IgD-negative memory B cell (primary cell): Measurements from ENCODE around the gene RAET1E. TPM values are rescaled to one million over a fixed set of nuclear protein-coding genes. Genes with fewer than 3 reads are reported as not detected.
"Not testable (repeated sequence)": the region's sequence is repeated elsewhere in the genome, so short reads cannot be mapped to it uniquely, and the experiment has no call there.

Source experiments
- H3K27ac Mint-ChIP-seq, 3 donors: one replicate each; pipeline ENCODE4 v1.8.0; 2020 to 2022; ENCODE audit warnings: mild to moderate bottlenecking in 3 of 3, mixed read lengths in 3 of 3, moderate library complexity in 1 of 3
- H3K27me3 Mint-ChIP-seq: one replicate; pipeline ENCODE4 v1.8.0; 2021; ENCODE audit warnings: mixed read lengths
- H3K36me3 Mint-ChIP-seq: one replicate; pipeline ENCODE4 v1.8.0; 2020; ENCODE audit warnings: mild to moderate bottlenecking, mixed read lengths
- H3K4me1 Mint-ChIP-seq, 3 donors: one replicate each; pipeline ENCODE4 v1.8.0; 2020 to 2022; ENCODE audit warnings: mixed read lengths in 3 of 3, mild to moderate bottlenecking in 1 of 3
- H3K4me3 Mint-ChIP-seq, 4 donors: one replicate each; pipeline ENCODE4 v1.8.0; 2020 to 2022; ENCODE audit warnings: mild to moderate bottlenecking in 4 of 4, mixed read lengths in 4 of 4, moderate library complexity in 3 of 4
- H3K9me3 Mint-ChIP-seq, 3 donors: one replicate each; pipeline ENCODE4 v1.8.0; 2020 to 2021; ENCODE audit warnings: mixed read lengths in 3 of 3, mild to moderate bottlenecking in 1 of 3
- polyA plus RNA-seq: library from polyadenylated mRNA; unstranded; fragments of 300-500 nt; fragmentation: Illumina TruSeq; gene quantifications from one replicate; pipeline ENCODE4 v1.2.3, GENCODE V29; 2021

The RAET1E gene
- polyA plus RNA-seq, 1 donor from 2014 or later, result not detected

GRCh38 chr6:149935668-149936067 is 37.8 kb upstream of the RAET1E start:
- H3K36me3 Mint-ChIP-seq, result no peaks in the 10 kb centered on the region
- peaks cover 77% of the 10 kb centered on the region for H3K27me3 Mint-ChIP-seq
- peaks cover 4 to 18% (median 14%) of the 10 kb centered on the region in 3 donors for H3K4me1 Mint-ChIP-seq
- H3K9me3 Mint-ChIP-seq, result no peaks in the 10 kb centered on the region
- no peak overlapping the region for H3K27ac Mint-ChIP-seq
- H3K4me3 Mint-ChIP-seq, result no peak overlapping the region

GRCh38 chr6:149935246-149935645 is 37.3 kb upstream of the RAET1E start:
- Mint-ChIP-seq H3K9me3 (no peaks in the 10 kb centered on the region), H3K36me3 (no peaks in the 10 kb centered on the region), H3K4me1 (peaks cover 4 to 14% (median 11%) of the 10 kb centered on the region in 3 donors), H3K4me3 (no peak overlapping the region), H3K27me3 (peaks cover 76% of the 10 kb centered on the region), H3K27ac (no peak overlapping the region)

- peaks cover 74% of the 10 kb centered on the region for H3K27me3 Mint-ChIP-seq
- peak overlapping the region in 1 of 4 donors; percentile 2 for H3K4me3 Mint-ChIP-seq
- peak overlapping the region in 1 of 3 donors; percentile 12 for H3K27ac Mint-ChIP-seq
- no peaks in the 10 kb centered on the region for H3K9me3 Mint-ChIP-seq
- peaks cover 4 to 9% (median 8%) of the 10 kb centered on the region in 3 donors for H3K4me1 Mint-ChIP-seq
- H3K36me3 Mint-ChIP-seq, result no peaks in the 10 kb centered on the region
These were observed 36.6 kb upstream of the RAET1E start for GRCh38 chr6:149934249-149935156.

- Mint-ChIP-seq H3K27ac (no peak overlapping the region), H3K4me3 (no peak overlapping the region), H3K4me1 (peaks cover 0 to 2% (median 0%) of the 10 kb centered on the region in 3 donors), H3K36me3 (peaks cover 2% of the 10 kb centered on the region), H3K27me3 (peaks cover 77% of the 10 kb centered on the region), H3K9me3 (no peaks in the 10 kb centered on the region)
These were observed 35.5 kb upstream of the RAET1E start for GRCh38 chr6:149933461-149933860.

GRCh38 chr6:149933036-149933435 is 35.1 kb upstream of the RAET1E start:
- Mint-ChIP-seq H3K36me3 (peaks cover 2% of the 10 kb centered on the region), H3K27me3 (peaks cover 77% of the 10 kb centered on the region), H3K4me3 (no peak overlapping the region), H3K27ac (no peak overlapping the region), H3K9me3 (no peaks in the 10 kb centered on the region), H3K4me1 (peaks cover 0 to 2% (median 0%) of the 10 kb centered on the region in 3 donors)

GRCh38 chr6:149931501-149931900 is 33.6 kb upstream of the RAET1E start:
- no peak overlapping the region for H3K27ac Mint-ChIP-seq
- H3K27me3 Mint-ChIP-seq, result peaks cover 75% of the 10 kb centered on the region
- peaks cover 3% of the 10 kb centered on the region for H3K36me3 Mint-ChIP-seq
- H3K9me3 Mint-ChIP-seq, result no peaks in the 10 kb centered on the region
- no peak overlapping the region for H3K4me3 Mint-ChIP-seq
- peaks cover 0 to 2% (median under 1%) of the 10 kb centered on the region in 3 donors for H3K4me1 Mint-ChIP-seq

- Mint-ChIP-seq H3K36me3 (peaks cover 3% of the 10 kb centered on the region), H3K4me1 (peaks cover 0 to 5% (median 5%) of the 10 kb centered on the region in 3 donors), H3K27ac (peak overlapping the region in 1 of 3 donors; percentile 25), H3K9me3 (no peaks in the 10 kb centered on the region), H3K27me3 (peaks cover 73% of the 10 kb centered on the region), H3K4me3 (no peak overlapping the region)
These were observed 31.5 kb upstream of the RAET1E start for GRCh38 chr6:149929422-149929821.

GRCh38 chr6:149927025-149927424 is 29.1 kb upstream of the RAET1E start:
- not testable (repeated sequence) for H3K9me3 Mint-ChIP-seq, H3K27ac Mint-ChIP-seq, H3K4me3 Mint-ChIP-seq, H3K36me3 Mint-ChIP-seq
- H3K27me3 Mint-ChIP-seq, result peaks cover 79% of the 10 kb centered on the region
- H3K4me1 Mint-ChIP-seq, result peaks cover 8 to 16% (median 12%) of the 10 kb centered on the region in 3 donors

- peaks cover 0 to 2% (median 0%) of the 10 kb centered on the region in 3 donors for H3K9me3 Mint-ChIP-seq
- peaks cover 10 to 16% (median 12%) of the 10 kb centered on the region in 3 donors for H3K4me1 Mint-ChIP-seq
- H3K27ac Mint-ChIP-seq, result no peak overlapping the region
- H3K36me3 Mint-ChIP-seq, result peaks cover 3% of the 10 kb centered on the region
- peaks cover 85% of the 10 kb centered on the region for H3K27me3 Mint-ChIP-seq
- H3K4me3 Mint-ChIP-seq, result peak overlapping the region in 2 of 4 donors; percentile 14 to 63
These were observed 28.3 kb upstream of the RAET1E start for GRCh38 chr6:149925974-149926777.

- Mint-ChIP-seq H3K4me1 (peaks cover 10 to 16% (median 12%) of the 10 kb centered on the region in 3 donors), H3K4me3 (peak overlapping the region in 1 of 4 donors; percentile 54), H3K9me3 (peaks cover 0 to 2% (median 0%) of the 10 kb centered on the region in 3 donors), H3K27me3 (peaks cover 84% of the 10 kb centered on the region), H3K27ac (no peak overlapping the region), H3K36me3 (peaks cover 3% of the 10 kb centered on the region)
These were observed 27.5 kb upstream of the RAET1E start for GRCh38 chr6:149925253-149925973.

GRCh38 chr6:149924933-149925252 is 27.0 kb upstream of the RAET1E start:
- no peak overlapping the region for H3K27ac Mint-ChIP-seq
- H3K4me3 Mint-ChIP-seq, result no peak overlapping the region
- H3K4me1 Mint-ChIP-seq, result peaks cover 10 to 16% (median 12%) of the 10 kb centered on the region in 3 donors
- H3K36me3 Mint-ChIP-seq, result peaks cover 3% of the 10 kb centered on the region
- peaks cover 82% of the 10 kb centered on the region for H3K27me3 Mint-ChIP-seq
- H3K9me3 Mint-ChIP-seq, result peaks cover 0 to 2% (median 0%) of the 10 kb centered on the region in 3 donors

GRCh38 chr6:149924206-149924932 is 26.5 kb upstream of the RAET1E start:
- H3K27me3 Mint-ChIP-seq, result peaks cover 77% of the 10 kb centered on the region
- peak overlapping the region in 3 of 4 donors; percentile 16 to 84 (median 51) for H3K4me3 Mint-ChIP-seq
- peaks cover 10 to 16% (median 12%) of the 10 kb centered on the region in 3 donors for H3K4me1 Mint-ChIP-seq
- H3K9me3 Mint-ChIP-seq, result peaks cover 0 to 2% (median 0%) of the 10 kb centered on the region in 3 donors
- H3K27ac Mint-ChIP-seq, result peak overlapping the region in 1 of 3 donors; percentile 60
- peaks cover 3% of the 10 kb centered on the region for H3K36me3 Mint-ChIP-seq

- H3K27ac Mint-ChIP-seq, result peak overlapping the region in 2 of 3 donors; percentile 35 to 60
- H3K4me1 Mint-ChIP-seq, result peaks cover 10 to 16% (median 12%) of the 10 kb centered on the region in 3 donors
- peaks cover 68% of the 10 kb centered on the region for H3K27me3 Mint-ChIP-seq
- H3K36me3 Mint-ChIP-seq, result peaks cover 2% of the 10 kb centered on the region
- H3K4me3 Mint-ChIP-seq, result peak overlapping the region; percentile 16 to 89 (median 84)
- H3K9me3 Mint-ChIP-seq, result peaks cover 0 to 2% (median 0%) of the 10 kb centered on the region in 3 donors
These were observed 25.5 kb upstream of the RAET1E start for GRCh38 chr6:149923327-149923986.
